ENCODE measurements around the gene DHRS3. TPM values are rescaled to one million over a fixed set of nuclear protein-coding genes. Genes with fewer than 3 reads are reported as not detected.

The DHRS3 gene
- total RNA-seq, 1 experiment from 2014 or later = 37.7 TPM

DNA sequence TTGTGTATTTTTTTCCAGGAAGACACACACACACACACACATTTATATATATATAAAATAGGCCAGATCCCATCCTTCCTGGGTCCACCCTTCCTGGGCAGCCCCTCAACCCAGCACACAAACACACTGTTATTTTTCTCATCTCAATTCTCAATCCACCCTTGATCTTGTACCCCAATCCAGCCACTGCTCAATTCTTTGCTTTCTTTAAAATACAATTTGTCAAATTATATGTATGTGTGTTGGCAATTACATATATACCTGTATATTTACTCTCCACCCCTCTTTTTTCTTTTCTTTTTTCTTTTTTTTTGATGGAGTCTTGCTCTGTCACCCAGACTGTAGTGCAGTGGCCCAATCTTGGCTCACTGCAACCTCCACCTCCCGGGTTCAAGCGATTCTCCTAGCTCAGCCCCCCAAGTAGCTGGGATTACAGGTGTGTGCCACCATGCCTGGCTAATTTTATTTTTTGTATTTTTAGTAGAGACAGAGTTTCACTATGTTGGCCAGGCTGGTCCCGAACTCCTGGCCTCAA lies 88.3 kb downstream of the DHRS3 start:
- no peaks in the 10 kb centered on the region for H3K9me3 Mint-ChIP-seq
- no peak overlapping the region for H3K27ac Mint-ChIP-seq
- no peaks in the 10 kb centered on the region for H3K36me3 Mint-ChIP-seq
- H3K4me3 Mint-ChIP-seq = no peak overlapping the region
- ChIA-PET CTCF (interaction anchor here (1.1 kb wide), 1 partner anchor 72 kb away, joined by 3 read pairs; no protein-coding TSS in a partner anchor), POLR2A (no interaction called here)
- H3K27me3 Mint-ChIP-seq (ENCODE audit: low read depth) = no peaks in the 10 kb centered on the region
- TF ChIP-seq GABPB1 (CRISPR knock-in tag; IDR thresholded peaks at IDR 0.05) (no peak), HMGA2 (CRISPR knock-in tag; IDR thresholded peaks at IDR 0.05) (no peak), ZNF423 (CRISPR knock-in tag; IDR thresholded peaks at IDR 0.05) (no peak), IRF2 (CRISPR knock-in tag; IDR thresholded peaks at IDR 0.05; ENCODE audit: borderline replicate concordance, low read depth) (no peak), TP53 (CRISPR knock-in tag; IDR thresholded peaks at IDR 0.05) (no peak), NR3C1 (CRISPR knock-in tag; conservative IDR thresholded peaks at IDR 0.05; ENCODE audit: low read depth) (no peak), GRHL2 (CRISPR knock-in tag; IDR thresholded peaks at IDR 0.05; ENCODE audit: insufficient replicate concordance, severe bottlenecking) (no peak), ZNF396 (CRISPR knock-in tag; IDR thresholded peaks at IDR 0.05; ENCODE audit: borderline replicate concordance) (no peak)
- TF ChIP-seq, protein P1, sequence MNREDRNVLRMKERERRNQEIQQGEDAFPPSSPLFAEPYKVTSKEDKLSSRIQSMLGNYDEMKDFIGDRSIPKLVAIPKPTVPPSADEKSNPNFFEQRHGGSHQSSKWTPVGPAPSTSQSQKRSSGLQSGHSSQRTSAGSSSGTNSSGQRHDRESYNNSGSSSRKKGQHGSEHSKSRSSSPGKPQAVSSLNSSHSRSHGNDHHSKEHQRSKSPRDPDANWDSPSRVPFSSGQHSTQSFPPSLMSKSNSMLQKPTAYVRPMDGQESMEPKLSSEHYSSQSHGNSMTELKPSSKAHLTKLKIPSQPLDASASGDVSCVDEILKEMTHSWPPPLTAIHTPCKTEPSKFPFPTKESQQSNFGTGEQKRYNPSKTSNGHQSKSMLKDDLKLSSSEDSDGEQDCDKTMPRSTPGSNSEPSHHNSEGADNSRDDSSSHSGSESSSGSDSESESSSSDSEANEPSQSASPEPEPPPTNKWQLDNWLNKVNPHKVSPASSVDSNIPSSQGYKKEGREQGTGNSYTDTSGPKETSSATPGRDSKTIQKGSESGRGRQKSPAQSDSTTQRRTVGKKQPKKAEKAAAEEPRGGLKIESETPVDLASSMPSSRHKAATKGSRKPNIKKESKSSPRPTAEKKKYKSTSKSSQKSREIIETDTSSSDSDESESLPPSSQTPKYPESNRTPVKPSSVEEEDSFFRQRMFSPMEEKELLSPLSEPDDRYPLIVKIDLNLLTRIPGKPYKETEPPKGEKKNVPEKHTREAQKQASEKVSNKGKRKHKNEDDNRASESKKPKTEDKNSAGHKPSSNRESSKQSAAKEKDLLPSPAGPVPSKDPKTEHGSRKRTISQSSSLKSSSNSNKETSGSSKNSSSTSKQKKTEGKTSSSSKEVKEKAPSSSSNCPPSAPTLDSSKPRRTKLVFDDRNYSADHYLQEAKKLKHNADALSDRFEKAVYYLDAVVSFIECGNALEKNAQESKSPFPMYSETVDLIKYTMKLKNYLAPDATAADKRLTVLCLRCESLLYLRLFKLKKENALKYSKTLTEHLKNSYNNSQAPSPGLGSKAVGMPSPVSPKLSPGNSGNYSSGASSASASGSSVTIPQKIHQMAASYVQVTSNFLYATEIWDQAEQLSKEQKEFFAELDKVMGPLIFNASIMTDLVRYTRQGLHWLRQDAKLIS (CRISPR knock-in tag; IDR thresholded peaks at IDR 0.05; ENCODE audit: borderline replicate concordance) = no peak
- TF ChIP-seq, protein P2, sequence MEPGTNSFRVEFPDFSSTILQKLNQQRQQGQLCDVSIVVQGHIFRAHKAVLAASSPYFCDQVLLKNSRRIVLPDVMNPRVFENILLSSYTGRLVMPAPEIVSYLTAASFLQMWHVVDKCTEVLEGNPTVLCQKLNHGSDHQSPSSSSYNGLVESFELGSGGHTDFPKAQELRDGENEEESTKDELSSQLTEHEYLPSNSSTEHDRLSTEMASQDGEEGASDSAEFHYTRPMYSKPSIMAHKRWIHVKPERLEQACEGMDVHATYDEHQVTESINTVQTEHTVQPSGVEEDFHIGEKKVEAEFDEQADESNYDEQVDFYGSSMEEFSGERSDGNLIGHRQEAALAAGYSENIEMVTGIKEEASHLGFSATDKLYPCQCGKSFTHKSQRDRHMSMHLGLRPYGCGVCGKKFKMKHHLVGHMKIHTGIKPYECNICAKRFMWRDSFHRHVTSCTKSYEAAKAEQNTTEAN (CRISPR knock-in tag; IDR thresholded peaks at IDR 0.05) = no peak
- TF ChIP-seq, protein P3, sequence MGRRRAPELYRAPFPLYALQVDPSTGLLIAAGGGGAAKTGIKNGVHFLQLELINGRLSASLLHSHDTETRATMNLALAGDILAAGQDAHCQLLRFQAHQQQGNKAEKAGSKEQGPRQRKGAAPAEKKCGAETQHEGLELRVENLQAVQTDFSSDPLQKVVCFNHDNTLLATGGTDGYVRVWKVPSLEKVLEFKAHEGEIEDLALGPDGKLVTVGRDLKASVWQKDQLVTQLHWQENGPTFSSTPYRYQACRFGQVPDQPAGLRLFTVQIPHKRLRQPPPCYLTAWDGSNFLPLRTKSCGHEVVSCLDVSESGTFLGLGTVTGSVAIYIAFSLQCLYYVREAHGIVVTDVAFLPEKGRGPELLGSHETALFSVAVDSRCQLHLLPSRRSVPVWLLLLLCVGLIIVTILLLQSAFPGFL (CRISPR knock-in tag; IDR thresholded peaks at IDR 0.05; ENCODE audit: borderline replicate concordance) = no peak
- no peak for DNase-seq (ENCODE audit: low spot score)
- H3K4me1 Mint-ChIP-seq = peaks cover 4% of the 10 kb centered on the region
- no peak for ATAC-seq

DNA sequence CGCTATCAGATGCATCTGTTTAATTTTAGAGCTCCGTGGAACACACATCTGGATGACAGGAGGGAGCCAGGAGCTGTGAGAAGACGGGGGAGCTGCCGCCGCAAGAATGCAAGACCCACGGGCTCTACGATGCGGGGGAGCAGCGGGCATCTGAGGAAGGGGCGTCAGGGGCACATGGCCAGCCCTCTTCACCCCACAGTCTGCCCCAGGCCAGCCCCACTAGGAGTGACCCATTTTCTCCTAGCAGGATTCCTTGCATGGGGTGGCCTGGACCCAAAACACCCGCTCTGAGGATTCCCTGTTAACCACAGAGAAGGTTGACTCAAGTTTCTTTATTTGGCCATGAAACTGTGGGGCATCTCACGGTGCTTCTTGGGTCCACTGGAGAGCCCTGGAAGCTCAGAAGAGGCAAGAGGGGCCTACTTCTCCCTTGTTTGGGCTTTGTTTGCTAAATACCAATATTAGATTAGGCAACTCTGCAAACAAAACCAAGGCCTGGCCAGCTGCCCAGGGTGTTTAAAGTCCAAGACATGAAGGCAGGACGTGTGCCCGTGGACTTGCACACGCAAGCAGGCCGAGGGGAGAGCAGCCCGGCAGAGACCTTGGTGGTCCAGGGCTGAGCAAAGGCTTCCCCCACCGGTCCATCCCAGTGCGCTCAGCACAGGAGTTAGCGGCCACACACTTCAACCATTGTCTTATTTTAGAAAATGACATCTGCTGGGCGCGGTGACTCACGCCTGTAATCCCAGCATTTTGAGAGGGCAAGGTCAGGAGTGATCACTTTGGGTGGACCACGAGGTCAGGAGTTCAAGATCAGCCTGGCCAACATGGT lies 89.8 kb downstream of the DHRS3 start:
- CTCF ChIA-PET = no interaction called here
- Mint-ChIP-seq H3K9me3 (peaks cover 6% of the 10 kb centered on the region), H3K4me3 (no peak overlapping the region), H3K36me3 (no peaks in the 10 kb centered on the region), H3K27ac (no peak overlapping the region), H3K4me1 (peaks cover 5% of the 10 kb centered on the region), H3K27me3 (ENCODE audit: low read depth) (no peaks in the 10 kb centered on the region)
- ATAC-seq (no peak), DNase-seq (ENCODE audit: low spot score) (no peak)
- POLR2A ChIA-PET = no interaction called here
- TF ChIP-seq, protein P4, sequence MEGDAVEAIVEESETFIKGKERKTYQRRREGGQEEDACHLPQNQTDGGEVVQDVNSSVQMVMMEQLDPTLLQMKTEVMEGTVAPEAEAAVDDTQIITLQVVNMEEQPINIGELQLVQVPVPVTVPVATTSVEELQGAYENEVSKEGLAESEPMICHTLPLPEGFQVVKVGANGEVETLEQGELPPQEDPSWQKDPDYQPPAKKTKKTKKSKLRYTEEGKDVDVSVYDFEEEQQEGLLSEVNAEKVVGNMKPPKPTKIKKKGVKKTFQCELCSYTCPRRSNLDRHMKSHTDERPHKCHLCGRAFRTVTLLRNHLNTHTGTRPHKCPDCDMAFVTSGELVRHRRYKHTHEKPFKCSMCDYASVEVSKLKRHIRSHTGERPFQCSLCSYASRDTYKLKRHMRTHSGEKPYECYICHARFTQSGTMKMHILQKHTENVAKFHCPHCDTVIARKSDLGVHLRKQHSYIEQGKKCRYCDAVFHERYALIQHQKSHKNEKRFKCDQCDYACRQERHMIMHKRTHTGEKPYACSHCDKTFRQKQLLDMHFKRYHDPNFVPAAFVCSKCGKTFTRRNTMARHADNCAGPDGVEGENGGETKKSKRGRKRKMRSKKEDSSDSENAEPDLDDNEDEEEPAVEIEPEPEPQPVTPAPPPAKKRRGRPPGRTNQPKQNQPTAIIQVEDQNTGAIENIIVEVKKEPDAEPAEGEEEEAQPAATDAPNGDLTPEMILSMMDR (IDR thresholded peaks at IDR 0.05) = no peak
- TF ChIP-seq NFE2L1 (CRISPR knock-in tag; IDR thresholded peaks at IDR 0.05) (no peak), GABPB1 (CRISPR knock-in tag; IDR thresholded peaks at IDR 0.05) (peak; percentile 75), ELF4 (CRISPR knock-in tag; IDR thresholded peaks at IDR 0.05; ENCODE audit: low read depth) (no peak), ZNF423 (CRISPR knock-in tag; IDR thresholded peaks at IDR 0.05) (no peak), ETV6 (CRISPR knock-in tag; IDR thresholded peaks at IDR 0.05) (no peak), SMAD4 (CRISPR knock-in tag; IDR thresholded peaks at IDR 0.05) (no peak)
- TF ChIP-seq, protein P5, sequence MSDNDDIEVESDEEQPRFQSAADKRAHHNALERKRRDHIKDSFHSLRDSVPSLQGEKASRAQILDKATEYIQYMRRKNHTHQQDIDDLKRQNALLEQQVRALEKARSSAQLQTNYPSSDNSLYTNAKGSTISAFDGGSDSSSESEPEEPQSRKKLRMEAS (CRISPR knock-in tag; IDR thresholded peaks at IDR 0.05) = no peak

Measured in WTC11 (cell line).